ENCODE data around the gene NAGLU.

Gene NAGLU

GRCh38 chr17:42512733-42513251 is 23.2 kb upstream of the NAGLU start:
- H3K9me3 ChIP-seq: no peaks in the 10 kb centered on the region
- H3K36me3 ChIP-seq: peaks cover 60% of the 10 kb centered on the region
- H3K4me1 ChIP-seq: peaks cover 6% of the 10 kb centered on the region; the same call in 1 of the 2 replicates
- no peak for DNase-seq
- no peaks in the 10 kb centered on the region; the same call in 1 of the 2 replicates for H3K27me3 ChIP-seq
- no peak overlapping the region for H3K4me3 ChIP-seq (ENCODE audit: low read depth, low read length)
- no peak for TF ChIP-seq CTCF (IDR thresholded peaks at IDR 0.05; ENCODE audit: low read depth, low read length)

- H3K9me3 ChIP-seq: no peaks in the 10 kb centered on the region
- H3K4me1 ChIP-seq: peaks cover 15% of the 10 kb centered on the region
- H3K4me3 ChIP-seq (ENCODE audit: low read depth, low read length): no peak overlapping the region
- TF ChIP-seq CTCF (IDR thresholded peaks at IDR 0.05; ENCODE audit: low read depth, low read length): no peak
- no peak for DNase-seq
- H3K36me3 ChIP-seq: peaks cover 54% of the 10 kb centered on the region
- no peaks in the 10 kb centered on the region; the same call in 1 of the 2 replicates for H3K27me3 ChIP-seq
Measured at GRCh38 chr17:42513686-42514085, 22.4 kb upstream of the NAGLU start.

- peaks cover 50% of the 10 kb centered on the region for H3K36me3 ChIP-seq
- H3K4me3 ChIP-seq (ENCODE audit: low read depth, low read length): no peak overlapping the region
- no peak for DNase-seq
- H3K4me1 ChIP-seq: peaks cover 20% of the 10 kb centered on the region
- H3K27me3 ChIP-seq: no peaks in the 10 kb centered on the region; the same call in 1 of the 2 replicates
- H3K9me3 ChIP-seq: no peaks in the 10 kb centered on the region
- no peak for TF ChIP-seq CTCF (IDR thresholded peaks at IDR 0.05; ENCODE audit: low read depth, low read length)
Measured at GRCh38 chr17:42514279-42514678, 21.8 kb upstream of the NAGLU start.

- no peak for TF ChIP-seq CTCF (IDR thresholded peaks at IDR 0.05; ENCODE audit: low read depth, low read length)
- no peak overlapping the region for H3K4me3 ChIP-seq (ENCODE audit: low read depth, low read length)
- H3K36me3 ChIP-seq: peaks cover 44% of the 10 kb centered on the region
- H3K9me3 ChIP-seq: no peaks in the 10 kb centered on the region
- peaks cover 26% of the 10 kb centered on the region for H3K4me1 ChIP-seq
- no peak for DNase-seq
- H3K27me3 ChIP-seq: no peaks in the 10 kb centered on the region; the same call in 1 of the 2 replicates
Measured at GRCh38 chr17:42514867-42515266, 21.2 kb upstream of the NAGLU start.

GRCh38 chr17:42517516-42517915 is 18.5 kb upstream of the NAGLU start:
- peak; percentile 85 for DNase-seq

More at GRCh38 chr17:42517516-42517915, 18.5 kb upstream of the NAGLU start:
- H3K36me3 ChIP-seq: peaks cover 45% of the 10 kb centered on the region
- no peaks in the 10 kb centered on the region; the same call in 1 of the 2 replicates for H3K27me3 ChIP-seq
- H3K4me1 ChIP-seq: peaks cover 29% of the 10 kb centered on the region
- TF ChIP-seq CTCF (IDR thresholded peaks at IDR 0.05; ENCODE audit: low read depth, low read length): peak; percentile 91
- no peaks in the 10 kb centered on the region for H3K9me3 ChIP-seq
- H3K4me3 ChIP-seq (ENCODE audit: low read depth, low read length): no peak overlapping the region

Data from BE2C (cell line).